A673 (cell line): ENCODE data around the gene CROCC2. TPM values are rescaled to one million over a fixed set of nuclear protein-coding genes. Genes with fewer than 3 reads are reported as not detected.

Experiments
- BruUV-seq: library from RNA; stranded (reverse); fragments of 400-500 nt; replicated peaks from 2 replicates; lab custom pipeline; 2021; lab: Mats Ljungman, UMichigan
- CTCF ChIA-PET: fragments of 300-600 bp; sonication (Branson Sonifier 250); formaldehyde crosslinking; loops from one replicate; lab custom pipeline; 2022; ENCODE audit warnings: antibody characterized with exemption; lab: Charles Lee
- POLR2A ChIA-PET: fragments of 300-600 bp; sonication (Branson Sonifier 250); formaldehyde crosslinking; loops from one replicate; lab custom pipeline; 2022; ENCODE audit warnings: antibody characterized with exemption; ENCODE audit not compliant: low non-redundant PET; lab: Charles Lee
- DNase-seq: peaks from one replicate; pipeline ENCODE4 v3.0.0-alpha.2; 2015; ENCODE audit warnings: low spot score
- H3K27ac ChIP-seq: fragments of 200-600 bp; sonication (generic); 2 replicates; pipeline ENCODE4 v1.5.1; 2016; ENCODE audit warnings: mixed run types, low read depth, mild to moderate bottlenecking, mixed read lengths, antibody characterized with exemption, low read length; ENCODE audit not compliant: poor library complexity, severe bottlenecking
- H3K27me3 ChIP-seq: fragments of 200-600 bp; sonication (generic); replicated peaks from 2 replicates; pipeline ENCODE4 v1.6.1; 2017; ENCODE audit warnings: mixed run types, low read depth, mild to moderate bottlenecking, mixed read lengths, antibody characterized with exemption, low read length; ENCODE audit not compliant: insufficient read depth, poor library complexity
- H3K36me3 ChIP-seq: fragments of 200-600 bp; sonication (generic); 2 replicates; pipeline ENCODE4 v1.6.1; 2016; ENCODE audit warnings: mixed run types, mild to moderate bottlenecking, mixed read lengths, antibody characterized with exemption, low read length; ENCODE audit not compliant: insufficient read depth, poor library complexity, severe bottlenecking
- H3K4me1 ChIP-seq: fragments of 200-600 bp; sonication (generic); 2 replicates; pipeline ENCODE4 v1.6.1; 2017; ENCODE audit warnings: mixed run types, mild to moderate bottlenecking, mixed read lengths, antibody characterized with exemption, low read length; ENCODE audit not compliant: insufficient read depth, poor library complexity, severe bottlenecking
- H3K4me3 ChIP-seq: fragments of 200-600 bp; sonication (generic); 2 replicates; pipeline ENCODE4 v1.5.1; 2016; ENCODE audit warnings: low read depth, mixed run types, mild to moderate bottlenecking, mixed read lengths, low read length; ENCODE audit not compliant: poor library complexity, severe bottlenecking
- H3K9me3 ChIP-seq: fragments of 200-600 bp; sonication (generic); 2 replicates; pipeline ENCODE4 v1.6.1; 2016; ENCODE audit warnings: mixed run types, low read depth, mild to moderate bottlenecking, mixed read lengths, antibody characterized with exemption, low read length; ENCODE audit not compliant: poor library complexity, severe bottlenecking
- CTCF ChIP-seq: fragments of 300-800, 200-600 bp; sonication (generic); conservative IDR thresholded peaks from 2 replicates; pipeline ENCODE4 v1.5.1; 2017; ENCODE audit warnings: low read depth, mild to moderate bottlenecking, antibody characterized with exemption, low read length, moderate library complexity, mixed read lengths
- EZH2 ChIP-seq: fragments of 200-600 bp; sonication (generic); IDR thresholded peaks from 2 replicates; pipeline ENCODE4 v1.6.1; 2017; ENCODE audit warnings: borderline replicate concordance, low read depth, mild to moderate bottlenecking, mixed read lengths, antibody characterized with exemption, low read length; ENCODE audit not compliant: poor library complexity, severe bottlenecking
- intact Hi-C: fragments of 100-400 bp; cut with micrococcal nuclease; formaldehyde crosslinking; loops from one replicate; pipeline ENCODE4 v1.10.0; 2022; ENCODE audit not compliant: unreplicated experiment
- total RNA-seq: library from RNA; stranded (reverse); gene quantifications from 2 replicates; pipeline ENCODE4 v1.2.3, GENCODE V29; 2021

CROCC2 gene
- total RNA-seq, 1 experiment from 2014 or later = not detected

DNA sequence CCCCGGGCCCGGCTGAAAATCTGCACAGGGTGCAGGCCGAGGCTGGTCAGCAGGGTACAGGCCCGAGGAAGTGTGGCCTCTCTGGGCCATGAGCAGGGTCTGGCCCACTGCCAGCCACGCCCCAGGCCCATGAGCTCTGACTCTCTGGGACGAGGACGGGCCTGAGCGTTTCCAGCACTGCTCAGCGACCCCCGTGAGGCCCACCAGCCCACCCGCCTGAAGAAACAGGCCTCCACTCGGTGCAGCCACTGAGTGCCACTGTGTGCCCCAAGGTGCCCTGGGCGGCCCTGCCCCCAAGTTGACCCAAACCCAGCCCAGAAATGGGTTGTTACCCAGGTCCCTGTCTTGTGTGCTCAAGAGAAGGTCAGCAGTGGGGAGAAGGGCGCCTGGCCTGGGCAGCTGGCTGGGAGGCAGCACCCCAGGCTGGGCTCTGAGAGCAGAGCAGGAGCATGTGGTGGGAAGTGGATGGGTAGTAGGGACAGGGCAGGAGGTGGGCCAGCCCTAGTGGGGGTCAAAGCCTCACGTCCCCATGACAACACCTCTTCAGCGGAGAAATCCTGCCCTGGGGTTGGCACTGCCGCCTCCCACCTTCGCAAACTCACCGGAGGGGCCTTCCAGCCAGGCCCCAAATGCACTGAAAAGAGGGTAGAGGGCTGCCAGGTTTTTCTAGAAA is 90.2 kb downstream of the CROCC2 start:
- Histone ChIP-seq H3K4me1 (no peaks in the 10 kb centered on the region), H3K27ac (no peak overlapping the region), H3K27me3 (no peaks in the 10 kb centered on the region), H3K36me3 (no peaks in the 10 kb centered on the region), H3K4me3 (no peak overlapping the region), H3K9me3 (no peaks in the 10 kb centered on the region)
- no peak for DNase-seq
- BruUV-seq = no TSS peak
- ChIA-PET POLR2A (no interaction called here), CTCF (no interaction called here)
- TF ChIP-seq EZH2 (no peak), CTCF (no peak)
- intact Hi-C loops = no loop called here

DNA sequence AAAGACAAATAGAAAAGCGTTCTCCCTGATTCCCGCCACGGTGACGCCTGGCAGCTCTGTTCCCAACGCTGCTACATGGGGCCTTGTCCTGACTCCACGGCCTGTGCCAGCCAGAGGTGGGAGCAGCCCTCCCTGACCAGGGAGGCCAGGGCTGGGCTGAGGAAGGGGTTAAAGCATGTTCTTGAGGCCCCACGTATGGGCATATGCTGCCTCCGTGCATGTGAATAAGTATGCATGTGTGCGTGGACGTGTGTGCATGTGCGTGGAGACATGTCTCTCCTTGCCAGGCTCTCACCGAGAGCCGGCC is 90.7 kb downstream of the CROCC2 start:
- Histone ChIP-seq H3K36me3 (no peaks in the 10 kb centered on the region), H3K27me3 (no peaks in the 10 kb centered on the region), H3K4me1 (no peaks in the 10 kb centered on the region), H3K27ac (no peak overlapping the region), H3K9me3 (no peaks in the 10 kb centered on the region), H3K4me3 (no peak overlapping the region)
- intact Hi-C loops = no loop called here
- TF ChIP-seq CTCF (no peak), EZH2 (no peak)
- DNase-seq = no peak
- no TSS peak for BruUV-seq
- CTCF ChIA-PET = no interaction called here
- POLR2A ChIA-PET = no interaction called here

- Histone ChIP-seq H3K4me1 (no peaks in the 10 kb centered on the region), H3K36me3 (no peaks in the 10 kb centered on the region), H3K9me3 (no peaks in the 10 kb centered on the region), H3K27ac (no peak overlapping the region), H3K4me3 (no peak overlapping the region), H3K27me3 (no peaks in the 10 kb centered on the region)
- BruUV-seq = no TSS peak
- ChIA-PET POLR2A (no interaction called here), CTCF (no interaction called here)
- DNase-seq = no peak
- intact Hi-C loops = no loop called here
- no peak for TF ChIP-seq EZH2
- TF ChIP-seq CTCF = no peak
Measured at GRCh38 chr2:240997141-240997855, 91.2 kb downstream of the CROCC2 start.
